T-cell (primary cell): ENCODE results near the gene MAPK12. TPM values are rescaled to one million over a fixed set of nuclear protein-coding genes. Genes with fewer than 3 reads are reported as not detected.

Source experiments
- ATAC-seq, 4 experiments: fragments of 200-7000 bp in 3 of 4; fragments of 150-1000 bp in 1 of 4; cut with Tn5 transposase; replicated peaks in 1 of 4; 1 replicate in 3 of 4; 2 replicates in 1 of 4; pipeline ENCODE4 v1.10.0; 2021; ENCODE audit warnings: moderate library complexity in 3 of 4, mild to moderate bottlenecking in 2 of 4, moderate number of reproducible peaks in 1 of 4
- CTCF ChIA-PET, 2 donors: fragments of 300-600 bp; sonication (Branson Sonifier 250); formaldehyde crosslinking; loops; one replicate each; lab custom pipeline; 2022; ENCODE audit warnings: antibody characterized with exemption in 2 of 2; lab: Charles Lee
- POLR2A ChIA-PET, 2 donors: fragments of 300-600 bp; sonication (Branson Sonifier 250); formaldehyde crosslinking; loops; one replicate each; lab custom pipeline; 2022; ENCODE audit warnings: antibody characterized with exemption in 2 of 2; lab: Charles Lee
- DNase-seq, 35 experiments: peaks; one replicate each; pipeline versions ENCODE4 v3.0.0 to v3.0.0-alpha.2; 2013 to 2023
- H3K27ac ChIP-seq: one replicate; pipeline ENCODE4 v1.5.1; 2013; ENCODE audit warnings: low read length
- H3K27me3 ChIP-seq, 2 experiments: replicated peaks in 1 of 2; 1 replicate in 1 of 2; 2 replicates in 1 of 2; pipeline versions ENCODE4 v1.6.1 to v1.7.0; 2013; ENCODE audit warnings: low read length in 1 of 2, mixed read lengths in 1 of 2; ENCODE audit not compliant: control insufficient read depth in 2 of 2, insufficient read depth in 2 of 2; ENCODE audit errors: extremely low read depth in 1 of 2
- H3K36me3 ChIP-seq, 2 donors: 1 replicate in 1 of 2; 2 replicates in 1 of 2; pipeline versions ENCODE4 v1.6.1 to v1.7.0; 2013; ENCODE audit warnings: low read length in 1 of 2; ENCODE audit not compliant: control insufficient read depth in 2 of 2, insufficient read depth in 1 of 2; ENCODE audit errors: extremely low read depth in 1 of 2
- H3K4me1 ChIP-seq, 2 experiments: 1 replicate in 1 of 2; 2 replicates in 1 of 2; pipeline versions ENCODE4 v1.6.1 to v1.7.0; 2013; ENCODE audit warnings: low read length in 2 of 2, mixed read lengths in 1 of 2; ENCODE audit not compliant: insufficient read depth in 2 of 2, control insufficient read depth in 1 of 2; ENCODE audit errors: extremely low read depth in 1 of 2
- H3K4me3 ChIP-seq, 2 donors: 1 replicate in 1 of 2; 2 replicates in 1 of 2; pipeline versions ENCODE4 v1.5.1 to v1.7.0; 2013; ENCODE audit warnings: mild to moderate bottlenecking in 2 of 2, low read length in 1 of 2, moderate library complexity in 1 of 2; ENCODE audit not compliant: control insufficient read depth in 1 of 2; ENCODE audit errors: extremely low read depth in 1 of 2
- H3K9me3 ChIP-seq: 2 replicates; pipeline ENCODE4 v1.7.0; 2013
- H3K27ac Mint-ChIP-seq, 2 donors: one replicate each; pipeline ENCODE4 v1.8.0; 2020 to 2021; ENCODE audit warnings: mild to moderate bottlenecking in 2 of 2, mixed read lengths in 2 of 2
- H3K27me3 Mint-ChIP-seq, 2 donors: one replicate each; pipeline ENCODE4 v1.8.0; 2021 to 2022; ENCODE audit warnings: mixed read lengths in 2 of 2
- H3K36me3 Mint-ChIP-seq: one replicate; pipeline ENCODE4 v1.8.0; 2021; ENCODE audit warnings: mixed read lengths
- H3K4me1 Mint-ChIP-seq, 3 donors: one replicate each; pipeline ENCODE4 v1.8.0; 2020 to 2022; ENCODE audit warnings: mixed read lengths in 3 of 3, mild to moderate bottlenecking in 1 of 3
- H3K4me3 Mint-ChIP-seq, 3 donors: one replicate each; pipeline ENCODE4 v1.8.0; 2020 to 2022; ENCODE audit warnings: mild to moderate bottlenecking in 3 of 3, mixed read lengths in 3 of 3, moderate library complexity in 3 of 3
- H3K9me3 Mint-ChIP-seq, 3 donors: one replicate each; pipeline ENCODE4 v1.8.0; 2020 to 2022; ENCODE audit warnings: mixed read lengths in 3 of 3
- WGBS: methylation state at CpG from one replicate; pipeline ENCODE4 v1.1.5; 2013; ENCODE audit warnings: missing lambda C conversion rate; ENCODE audit not compliant: insufficient coverage; 5-methylcytosine and 5-hydroxymethylcytosine counted together
- total RNA-seq, 35 experiments: library from RNA in 6 of 35; stranded (reverse) in 6 of 35; fragments of 120-200 nt in 1 of 35; gene quantifications; one replicate each; pipeline versions ENCODE4 v1.2.1 to v1.2.4 and lab custom pipeline; 2013 to 2026

The MAPK12 gene
- total RNA-seq, 5 donors from 2014 or later (not counting 1 experiment from before 2014, with no cell fraction given), result 1.7 to 3.1 (median 2.9) TPM

- ATAC-seq (peak; percentile 11 to 52 (median 22)), DNase-seq (no peak)
- CTCF ChIA-PET, result no interaction called here
- POLR2A ChIA-PET, result interaction anchor here in 1 of 2 donors (0.6 kb wide), 1 partner anchor 19 kb away, joined by 3 read pairs; no protein-coding TSS in a partner anchor
- peaks cover 3 to 43% of the 10 kb centered on the region in 2 donors for H3K36me3 ChIP-seq
- H3K36me3 Mint-ChIP-seq, result peaks cover 27% of the 10 kb centered on the region
- no peaks in the 10 kb centered on the region for H3K27me3 Mint-ChIP-seq
- H3K27ac ChIP-seq, result no peak overlapping the region
- no peak overlapping the region for H3K4me3 Mint-ChIP-seq
- WGBS, result 92% methylated on average over 28 of the region's 31 CpGs
- peak overlapping the region; percentile 33 to 46 for H3K27ac Mint-ChIP-seq
- H3K4me1 ChIP-seq, result peaks cover 0 to 24% of the 10 kb centered on the region in 2 experiments
- H3K9me3 ChIP-seq, result no peaks in the 10 kb centered on the region
- H3K27me3 ChIP-seq, result no peaks in the 10 kb centered on the region
- peaks cover 24 to 32% (median 31%) of the 10 kb centered on the region in 3 donors for H3K4me1 Mint-ChIP-seq
- no peak overlapping the region for H3K4me3 ChIP-seq
- no peaks in the 10 kb centered on the region for H3K9me3 Mint-ChIP-seq
Measured at GRCh38 chr22:50208939-50209892, 52.3 kb downstream of the MAPK12 start.

DNA sequence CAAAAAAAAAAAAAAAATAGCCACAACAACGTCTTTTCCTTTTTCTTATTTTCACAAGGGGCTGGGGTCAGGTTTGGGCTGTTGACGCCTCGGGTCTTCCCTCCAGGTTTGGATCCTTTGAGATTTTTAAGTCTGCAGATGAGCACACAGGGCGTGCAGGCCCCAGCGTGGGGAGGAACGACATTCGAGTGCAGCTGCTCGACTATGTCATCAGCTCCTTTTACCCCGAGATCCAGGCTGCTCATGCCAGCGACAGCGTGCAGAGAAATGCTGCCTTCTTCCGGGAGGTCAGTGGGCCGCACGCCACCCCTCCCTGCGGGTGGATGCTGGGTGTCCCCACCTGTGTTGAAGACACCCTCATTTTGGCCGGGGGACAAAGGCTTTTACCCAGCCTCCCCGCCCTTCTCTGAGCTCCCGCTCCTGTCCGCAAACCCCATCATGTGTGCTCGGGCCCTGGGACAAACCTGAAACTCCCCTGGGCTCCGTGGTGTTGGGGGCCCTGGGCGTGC lies 53.0 kb downstream of the MAPK12 start:
- no peaks in the 10 kb centered on the region for H3K27me3 ChIP-seq
- H3K9me3 ChIP-seq, result no peaks in the 10 kb centered on the region
- H3K4me1 Mint-ChIP-seq, result peaks cover 24 to 36% (median 34%) of the 10 kb centered on the region in 3 donors
- ChIA-PET CTCF (interaction anchor here (0.6 to 0.7 kb wide), 2 partner anchors 51 to 223 kb away, joined by 3 to 4 read pairs; no protein-coding TSS in a partner anchor), POLR2A (interaction anchor here in 1 of 2 donors (0.6 kb wide), 1 partner anchor 18 kb away, joined by 3 read pairs; no protein-coding TSS in a partner anchor)
- H3K4me3 Mint-ChIP-seq, result no peak overlapping the region
- no peak overlapping the region for H3K27ac ChIP-seq
- H3K36me3 Mint-ChIP-seq, result peaks cover 28% of the 10 kb centered on the region
- peaks cover 3 to 43% of the 10 kb centered on the region in 2 donors for H3K36me3 ChIP-seq
- H3K4me1 ChIP-seq, result peaks cover 0 to 24% of the 10 kb centered on the region in 2 experiments
- no peaks in the 10 kb centered on the region for H3K9me3 Mint-ChIP-seq
- H3K4me3 ChIP-seq, result no peak overlapping the region
- no peak overlapping the region for H3K27ac Mint-ChIP-seq
- ATAC-seq (no peak), DNase-seq (no peak)
- 94% methylated on average over 15 of the region's 22 CpGs for WGBS
- no peaks in the 10 kb centered on the region for H3K27me3 Mint-ChIP-seq

DNA sequence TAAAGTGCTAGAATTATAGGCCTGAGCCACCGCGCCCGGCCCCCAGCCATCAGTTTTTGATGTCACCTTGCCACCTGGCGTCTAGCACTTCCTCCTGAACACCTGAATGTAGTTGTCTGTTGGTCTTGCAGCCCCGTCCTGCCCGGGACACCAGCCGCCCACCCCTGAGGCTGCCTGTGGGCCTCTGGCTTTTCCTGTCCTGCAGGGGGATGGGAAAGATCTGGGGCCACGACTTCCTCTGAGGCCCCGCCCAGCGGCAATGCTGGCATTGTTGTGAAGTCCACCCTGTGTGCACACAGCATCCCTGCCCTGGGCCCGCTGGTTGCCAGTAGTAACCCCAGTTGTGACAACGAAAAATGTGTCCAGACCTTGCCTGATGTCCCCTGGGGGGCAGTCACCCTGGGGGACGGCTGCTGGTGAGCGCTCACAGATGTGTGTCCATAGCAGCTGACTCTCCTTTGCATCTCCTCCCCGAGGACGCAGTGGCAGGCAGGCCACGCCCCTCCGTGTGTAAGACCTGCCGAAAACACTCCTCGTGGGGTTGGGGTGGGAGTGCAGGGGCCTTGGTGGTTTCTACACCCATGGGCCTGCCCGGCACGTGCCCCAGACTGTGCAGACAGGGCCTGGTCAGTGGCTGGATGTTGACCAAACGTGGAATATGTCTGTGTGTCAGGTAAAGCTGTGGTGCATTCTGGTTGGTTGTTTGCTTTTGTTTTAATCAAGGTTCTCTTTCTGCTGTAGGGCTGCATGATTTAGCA lies 53.9 kb downstream of the MAPK12 start:
- no peak overlapping the region for H3K4me3 ChIP-seq
- H3K4me1 ChIP-seq, result peaks cover 0 to 24% of the 10 kb centered on the region in 2 experiments
- Mint-ChIP-seq H3K4me3 (no peak overlapping the region), H3K4me1 (peaks cover 24 to 34% (median 31%) of the 10 kb centered on the region in 3 donors), H3K27ac (no peak overlapping the region), H3K9me3 (no peaks in the 10 kb centered on the region), H3K36me3 (peaks cover 22% of the 10 kb centered on the region), H3K27me3 (no peaks in the 10 kb centered on the region)
- no peak for DNase-seq
- peaks cover 3 to 36% of the 10 kb centered on the region in 2 donors for H3K36me3 ChIP-seq
- no peaks in the 10 kb centered on the region for H3K9me3 ChIP-seq
- no peak for ATAC-seq
- 79% methylated on average over 15 of the region's 23 CpGs for WGBS
- CTCF ChIA-PET, result interaction anchor here in 1 of 2 donors (0.7 kb wide), 1 partner anchor 224 kb away, joined by 3 read pairs; no protein-coding TSS in a partner anchor
- POLR2A ChIA-PET, result interaction anchor here in 1 of 2 donors (0.6 kb wide), 1 partner anchor 450 kb away, joined by 3 read pairs; no protein-coding TSS in a partner anchor
- no peak overlapping the region for H3K27ac ChIP-seq
- no peaks in the 10 kb centered on the region for H3K27me3 ChIP-seq

- DNase-seq, result no peak
- peaks cover 31 to 38% (median 37%) of the 10 kb centered on the region in 3 donors for H3K4me1 Mint-ChIP-seq
Measured at GRCh38 chr22:50206599-50206998, 54.9 kb downstream of the MAPK12 start.

GRCh38 chr22:50205781-50206569 lies 55.5 kb downstream of the MAPK12 start:
- Histone ChIP-seq H3K4me1 (peaks cover 4 to 34% of the 10 kb centered on the region in 2 experiments), H3K4me3 (no peak overlapping the region), H3K27ac (no peak overlapping the region), H3K36me3 (peaks cover 3 to 27% of the 10 kb centered on the region in 2 donors), H3K9me3 (no peaks in the 10 kb centered on the region), H3K27me3 (no peaks in the 10 kb centered on the region)
- H3K36me3 Mint-ChIP-seq, result peaks cover 21% of the 10 kb centered on the region
- DNase-seq, result no peak
- POLR2A ChIA-PET, result no interaction called here
- ATAC-seq, result no peak
- CTCF ChIA-PET, result no interaction called here
- no peak overlapping the region for H3K27ac Mint-ChIP-seq
- no peak overlapping the region for H3K4me3 Mint-ChIP-seq
- H3K9me3 Mint-ChIP-seq, result no peaks in the 10 kb centered on the region
- no peaks in the 10 kb centered on the region for H3K27me3 Mint-ChIP-seq
- WGBS, result 97% methylated on average over 45 of the region's 45 CpGs
- H3K4me1 Mint-ChIP-seq, result peaks cover 31 to 34% (median 34%) of the 10 kb centered on the region in 3 donors

More at GRCh38 chr22:50206599-50206998, 54.9 kb downstream of the MAPK12 start:
- 98% methylated on average over 7 of the region's 10 CpGs for WGBS
- Mint-ChIP-seq H3K9me3 (no peaks in the 10 kb centered on the region), H3K27me3 (no peaks in the 10 kb centered on the region), H3K36me3 (peaks cover 21% of the 10 kb centered on the region), H3K27ac (peak overlapping the region in 1 of 2 donors; percentile 6), H3K4me3 (no peak overlapping the region)
- peaks cover 4 to 33% of the 10 kb centered on the region in 2 experiments for H3K4me1 ChIP-seq
- ChIA-PET CTCF (no interaction called here), POLR2A (no interaction called here)
- H3K9me3 ChIP-seq, result no peaks in the 10 kb centered on the region
- no peak overlapping the region for H3K4me3 ChIP-seq
- H3K27me3 ChIP-seq, result no peaks in the 10 kb centered on the region
- H3K27ac ChIP-seq, result no peak overlapping the region
- no peak for ATAC-seq
- peaks cover 3 to 32% of the 10 kb centered on the region in 2 donors for H3K36me3 ChIP-seq
